ENCODE measurements around the gene B3GALT4. TPM values are rescaled to one million over a fixed set of nuclear protein-coding genes. Genes with fewer than 3 reads are reported as not detected.
"Not testable (repeated sequence)": the region's sequence is repeated elsewhere in the genome, so short reads cannot be mapped to it uniquely, and the experiment has no call there.

Gene B3GALT4
- total RNA-seq, 1 donor from 2014 or later: 2.8 TPM

- DNase-seq (ENCODE audit: low read depth, low spot score): no peak
- Mint-ChIP-seq H3K27me3 (ENCODE audit: low read depth) (no peaks in the 10 kb centered on the region), H3K4me3 (peak overlapping the region; percentile 59), H3K36me3 (ENCODE audit: low read depth) (peaks cover 4% of the 10 kb centered on the region), H3K4me1 (peaks cover 19% of the 10 kb centered on the region), H3K27ac (ENCODE audit: unreplicated experiment) (no peak overlapping the region), H3K9me3 (no peaks in the 10 kb centered on the region)
- no peak for TF ChIP-seq CTCF (conservative IDR thresholded peaks at IDR 0.05)
Observed at GRCh38 chr6:33280539-33280938, 3.6 kb downstream of the B3GALT4 start.

DNA sequence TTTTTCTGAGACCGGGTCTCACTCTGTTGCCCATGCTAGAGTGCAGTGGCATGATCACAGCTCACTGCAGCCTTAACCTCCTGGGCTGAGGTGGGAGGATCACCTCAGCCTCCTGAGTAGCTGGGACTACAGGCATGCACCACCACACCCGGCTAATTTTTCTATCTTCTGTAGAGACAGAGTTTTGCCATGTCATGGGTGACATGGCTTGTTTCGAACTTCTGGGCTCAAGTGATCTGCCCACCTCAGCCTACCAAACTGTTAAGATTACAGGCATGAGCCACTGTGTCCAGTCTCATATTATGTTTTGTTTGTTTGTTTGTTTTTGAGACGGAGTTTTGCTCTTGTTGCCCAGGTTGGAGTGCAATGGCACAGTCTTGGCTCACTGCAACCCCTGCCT, 8.3 kb downstream of the B3GALT4 start:
- DNase-seq (ENCODE audit: low read depth, low spot score); H3K4me3 Mint-ChIP-seq; H3K27me3 Mint-ChIP-seq (ENCODE audit: low read depth); H3K9me3 Mint-ChIP-seq; H3K36me3 Mint-ChIP-seq (ENCODE audit: low read depth); H3K27ac Mint-ChIP-seq (ENCODE audit: unreplicated experiment): not testable (repeated sequence)
- H3K4me1 Mint-ChIP-seq: peaks cover 22% of the 10 kb centered on the region

GRCh38 chr6:33286946-33287914, 10.3 kb downstream of the B3GALT4 start:
- H3K27me3 Mint-ChIP-seq (ENCODE audit: low read depth): no peaks in the 10 kb centered on the region
- DNase-seq (ENCODE audit: low read depth, low spot score): no peak
- no peak for TF ChIP-seq CTCF (conservative IDR thresholded peaks at IDR 0.05)
- H3K27ac Mint-ChIP-seq (ENCODE audit: unreplicated experiment): no peak overlapping the region
- peaks cover 2% of the 10 kb centered on the region for H3K36me3 Mint-ChIP-seq (ENCODE audit: low read depth)
- no peaks in the 10 kb centered on the region for H3K9me3 Mint-ChIP-seq
- H3K4me1 Mint-ChIP-seq: peaks cover 31% of the 10 kb centered on the region
- H3K4me3 Mint-ChIP-seq: peak overlapping the region; percentile 96

DNA sequence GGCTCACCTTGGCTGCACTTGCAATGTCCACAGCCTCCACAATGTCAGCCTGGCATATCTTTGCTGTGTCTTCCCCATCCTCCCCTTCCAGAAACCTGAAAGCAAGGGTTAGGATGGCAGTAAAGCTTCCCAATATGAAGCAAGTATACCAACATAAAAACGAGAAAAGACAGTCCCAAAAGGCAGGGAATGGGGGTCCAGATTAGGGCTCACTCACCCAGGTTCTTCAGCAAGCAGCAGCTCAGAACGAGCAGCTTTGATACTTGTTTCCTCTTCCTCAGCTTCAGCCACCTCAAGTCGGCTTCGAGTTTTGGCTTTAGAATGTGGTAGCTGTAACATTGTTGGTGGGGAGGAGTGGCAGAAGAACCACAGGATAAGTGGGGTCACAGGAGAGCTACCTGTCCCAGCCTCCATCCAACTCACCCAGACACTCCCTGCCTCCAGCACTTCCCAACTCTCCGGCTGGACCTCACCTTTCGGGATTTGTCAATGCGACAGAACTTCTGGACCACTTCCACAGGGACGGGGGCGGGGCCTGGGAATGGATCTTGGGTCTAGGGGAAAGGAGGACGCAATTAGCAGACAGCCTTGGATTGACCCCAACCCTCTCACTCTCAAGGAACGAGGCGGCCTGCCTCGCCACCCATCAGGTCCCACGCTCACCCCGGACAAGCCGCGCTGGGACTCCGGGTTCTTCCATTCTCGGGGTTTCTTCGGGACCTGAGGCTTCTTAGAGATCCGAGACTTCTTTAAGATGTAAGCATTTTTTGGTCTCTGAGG, 11.4 kb downstream of the B3GALT4 start:
- peaks cover 2% of the 10 kb centered on the region for H3K36me3 Mint-ChIP-seq (ENCODE audit: low read depth)
- no peaks in the 10 kb centered on the region for H3K27me3 Mint-ChIP-seq (ENCODE audit: low read depth)
- DNase-seq (ENCODE audit: low read depth, low spot score): no peak
- H3K9me3 Mint-ChIP-seq: no peaks in the 10 kb centered on the region
- H3K4me3 Mint-ChIP-seq: peak overlapping the region; percentile 96
- no peak overlapping the region for H3K27ac Mint-ChIP-seq (ENCODE audit: unreplicated experiment)
- H3K4me1 Mint-ChIP-seq: peaks cover 31% of the 10 kb centered on the region
- no peak for TF ChIP-seq CTCF (conservative IDR thresholded peaks at IDR 0.05)

DNA sequence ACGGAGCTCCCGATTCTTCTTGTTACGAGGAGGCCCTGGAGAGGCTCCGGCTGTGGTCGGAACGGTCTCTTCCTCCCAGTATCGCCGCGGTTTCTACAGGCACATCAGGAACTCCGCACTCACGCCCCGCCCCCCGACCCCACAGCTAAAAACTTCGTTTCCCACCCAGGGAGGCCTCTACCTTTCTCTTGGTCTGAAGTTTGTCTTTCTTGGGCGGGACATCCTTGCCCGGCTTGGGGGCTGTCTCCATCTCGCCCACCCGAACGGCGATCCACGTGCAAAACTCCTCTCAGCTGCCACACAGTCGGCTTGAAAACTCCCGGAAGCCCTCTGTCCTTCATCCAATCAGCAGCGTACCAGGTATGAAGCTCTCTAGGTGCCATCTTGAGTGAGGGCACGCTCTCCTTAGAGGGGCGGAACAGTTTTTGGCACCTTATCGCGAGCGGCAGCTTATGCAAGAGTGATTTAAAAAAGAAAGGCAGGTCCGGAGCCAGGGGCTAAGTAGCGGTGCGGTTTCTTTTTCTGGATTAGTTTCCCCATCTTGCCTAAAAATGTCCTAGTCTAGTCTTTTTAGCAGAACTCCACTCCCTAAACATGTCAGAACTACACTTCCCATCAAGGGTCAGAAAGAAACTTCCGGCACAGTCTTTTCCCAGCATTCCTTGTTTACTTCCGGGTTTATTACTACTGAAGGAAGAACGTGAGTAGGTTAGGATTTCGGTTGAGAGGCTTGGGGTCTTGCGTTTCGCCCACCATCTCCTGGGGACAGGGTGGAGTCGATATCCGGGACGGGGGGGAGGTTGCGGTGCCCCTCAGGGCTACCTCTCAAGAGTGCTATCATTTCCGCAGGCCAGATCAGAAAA, 12.2 kb downstream of the B3GALT4 start, which contains the start of the genes PFDN6 and WDR46:
TSS of gene PFDN6 (plus strand) at position 681 of the 863 bp plus-strand sequence. CDS start 256 bp downstream, outside the sequence.
TSS of gene WDR46 (minus strand) at position 319 of the 863 bp plus-strand sequence. CDS start at position 250, 69 bp downstream.
- Mint-ChIP-seq H3K27ac (ENCODE audit: unreplicated experiment) (peak within 1 kb of the TSS; percentile 76), H3K9me3 (no peaks in the 10 kb centered on the region), H3K36me3 (ENCODE audit: low read depth) (peaks cover 2% of the 10 kb centered on the region)

More for the DNA sequence above, 12.2 kb downstream of the B3GALT4 start, which contains the start of the genes PFDN6 and WDR46:
- no peaks in the 10 kb centered on the region for H3K27me3 Mint-ChIP-seq (ENCODE audit: low read depth)
- DNase-seq (ENCODE audit: low read depth, low spot score): peak; percentile 62
- TF ChIP-seq CTCF (conservative IDR thresholded peaks at IDR 0.05): no peak
- H3K4me3 Mint-ChIP-seq: peak within 1 kb of the TSS; percentile 96
- H3K4me1 Mint-ChIP-seq: peaks cover 31% of the 10 kb centered on the region
